Measurements from ENCODE around the gene MXD4.
A peak's percentile ranks its signal among the peaks of the same experiment; 100 is the strongest.
"Not testable (repeated sequence)": the region's sequence is repeated elsewhere in the genome, so short reads cannot be mapped to it uniquely, and the experiment has no call there.

MXD4 gene

GRCh38 chr4:2251073-2251794, 10.7 kb downstream of the MXD4 start:
- no peak for DNase-seq (ENCODE audit: low spot score)

- no peak for DNase-seq (ENCODE audit: low spot score)
Measured at GRCh38 chr4:2250357-2251072, 11.4 kb downstream of the MXD4 start.

- DNase-seq (ENCODE audit: low spot score), result no peak
Measured at GRCh38 chr4:2249526-2250356, 12.2 kb downstream of the MXD4 start.

DNA sequence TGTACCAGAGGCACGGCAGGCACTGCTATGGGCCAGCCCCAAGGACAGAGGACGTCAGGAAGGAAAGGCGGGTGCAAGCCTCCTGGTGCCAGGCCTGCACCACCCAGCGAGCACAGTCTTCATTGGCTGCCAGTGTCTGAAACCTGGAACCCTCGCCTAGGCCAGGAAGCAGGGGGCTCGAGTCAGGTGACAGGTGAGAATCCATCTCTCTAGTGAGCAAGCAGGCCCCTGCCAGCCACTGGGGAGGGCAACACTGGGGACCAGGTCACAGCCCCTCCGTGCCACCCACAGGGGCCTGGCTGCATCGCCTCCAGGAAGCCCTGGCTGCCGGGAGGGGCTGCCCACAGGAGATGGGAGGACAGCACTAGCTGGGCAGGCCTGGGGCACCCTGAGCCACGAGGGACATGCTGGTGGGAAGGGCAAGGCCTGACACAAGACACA, 13.1 kb downstream of the MXD4 start:
- no peak for DNase-seq (ENCODE audit: low spot score)

DNA sequence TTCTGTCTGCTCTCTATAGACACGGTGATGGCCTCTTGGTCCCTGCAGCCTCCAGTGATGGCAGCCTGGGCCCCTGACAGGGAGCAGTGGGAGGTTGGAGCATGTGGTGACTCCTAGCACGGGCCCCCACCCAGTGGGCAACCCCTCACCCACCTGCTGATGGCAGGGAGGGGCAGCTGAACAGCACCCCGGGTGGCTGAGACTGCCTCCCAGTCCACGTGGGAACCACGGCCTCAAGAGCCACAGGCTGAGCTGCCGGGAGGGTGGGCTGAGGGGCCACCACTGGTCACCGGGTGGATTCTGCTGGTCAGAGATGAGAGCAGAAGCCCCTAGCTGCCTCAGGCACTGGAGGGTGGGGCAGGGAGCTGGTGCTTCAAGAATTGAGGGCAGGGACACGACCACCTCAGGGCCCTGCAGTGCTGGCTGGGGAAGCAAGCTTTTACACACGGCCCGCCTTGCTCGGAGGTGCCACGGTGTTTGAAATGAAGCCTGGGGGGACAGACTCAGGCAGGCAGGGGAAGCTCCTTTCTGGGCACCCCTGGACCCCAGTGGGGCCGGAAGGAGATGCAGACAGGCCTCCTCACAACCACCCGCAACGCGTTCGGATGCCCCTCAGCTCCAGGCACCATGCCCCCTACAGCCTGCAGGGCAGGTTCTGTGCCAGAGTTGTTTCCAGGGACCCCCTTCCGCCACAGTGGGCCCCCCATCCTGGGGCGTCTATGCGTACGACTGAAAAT, 13.7 kb downstream of the MXD4 start:
- DNase-seq (ENCODE audit: low spot score), result no peak

DNA sequence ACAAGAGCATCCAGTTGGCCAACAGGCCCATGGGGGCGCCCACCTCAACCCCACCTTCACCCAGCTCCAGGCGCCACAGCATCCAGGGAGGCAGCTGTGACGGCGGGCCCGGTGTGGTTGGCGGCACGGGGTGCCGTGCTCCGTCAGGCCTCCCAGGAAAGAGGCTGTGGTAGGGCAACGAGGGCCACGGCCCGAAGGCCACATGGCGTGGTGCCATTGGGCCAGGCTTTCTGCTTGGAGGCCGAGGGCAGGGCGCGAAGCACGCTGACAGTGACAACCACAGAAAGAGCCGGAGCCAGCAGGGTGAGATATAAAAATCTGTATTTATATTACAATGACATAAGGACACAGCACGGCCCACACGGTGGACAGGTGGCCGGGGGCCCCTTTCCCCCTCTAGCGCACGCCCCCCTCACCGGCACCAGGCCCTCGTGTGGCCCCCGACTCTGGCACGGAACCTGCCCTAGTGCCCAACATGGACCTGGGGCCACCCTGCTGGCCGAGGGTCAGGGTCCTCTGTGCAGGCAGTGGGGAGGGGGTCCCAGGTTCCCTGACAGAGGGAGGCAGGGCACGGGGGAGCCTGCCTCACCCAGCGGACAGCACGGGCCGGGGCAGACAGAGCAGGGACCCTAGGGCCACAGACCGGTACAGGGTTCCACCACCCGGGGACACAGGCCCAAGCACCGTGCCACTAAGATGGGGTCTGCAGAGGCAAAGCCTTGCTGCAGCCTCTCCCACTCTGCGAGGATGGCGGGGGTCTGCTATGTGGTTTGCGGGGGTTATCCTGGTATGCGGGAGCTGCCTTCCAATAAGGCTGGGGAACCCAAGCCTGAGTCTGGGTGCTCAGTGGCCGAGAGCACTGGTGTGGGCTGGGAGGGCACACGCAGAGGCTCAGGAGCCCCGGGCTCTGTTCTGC, 14.5 kb downstream of the MXD4 start:
- no peak for DNase-seq (ENCODE audit: low spot score)

GRCh38 chr4:2246384-2247127, 15.4 kb downstream of the MXD4 start:
- DNase-seq (ENCODE audit: low spot score), result no peak

GRCh38 chr4:2245787-2246275, 16.1 kb downstream of the MXD4 start:
- no peak for DNase-seq (ENCODE audit: low spot score)

- DNase-seq (ENCODE audit: low spot score), result no peak
Measured at GRCh38 chr4:2245057-2245786, 16.7 kb downstream of the MXD4 start.

- no peak for DNase-seq (ENCODE audit: low spot score)
Measured at GRCh38 chr4:2243681-2244380, 18.1 kb downstream of the MXD4 start.

- peak; percentile 99 for DNase-seq (ENCODE audit: low spot score)
Measured at GRCh38 chr4:2241410-2242353, 20.2 kb downstream of the MXD4 start, which contains the start of the genes HAUS3 and POLN. Gene HAUS3 (minus strand): TSS chr4:2242121. CDS start chr4:2240946, 1,175 bp downstream. Gene POLN (minus strand): TSS chr4:2242121. CDS start chr4:2229231, 12,890 bp downstream.

GRCh38 chr4:2241003-2241402, 20.9 kb downstream of the MXD4 start:
- peak; percentile 53 for DNase-seq (ENCODE audit: low spot score)

DNA sequence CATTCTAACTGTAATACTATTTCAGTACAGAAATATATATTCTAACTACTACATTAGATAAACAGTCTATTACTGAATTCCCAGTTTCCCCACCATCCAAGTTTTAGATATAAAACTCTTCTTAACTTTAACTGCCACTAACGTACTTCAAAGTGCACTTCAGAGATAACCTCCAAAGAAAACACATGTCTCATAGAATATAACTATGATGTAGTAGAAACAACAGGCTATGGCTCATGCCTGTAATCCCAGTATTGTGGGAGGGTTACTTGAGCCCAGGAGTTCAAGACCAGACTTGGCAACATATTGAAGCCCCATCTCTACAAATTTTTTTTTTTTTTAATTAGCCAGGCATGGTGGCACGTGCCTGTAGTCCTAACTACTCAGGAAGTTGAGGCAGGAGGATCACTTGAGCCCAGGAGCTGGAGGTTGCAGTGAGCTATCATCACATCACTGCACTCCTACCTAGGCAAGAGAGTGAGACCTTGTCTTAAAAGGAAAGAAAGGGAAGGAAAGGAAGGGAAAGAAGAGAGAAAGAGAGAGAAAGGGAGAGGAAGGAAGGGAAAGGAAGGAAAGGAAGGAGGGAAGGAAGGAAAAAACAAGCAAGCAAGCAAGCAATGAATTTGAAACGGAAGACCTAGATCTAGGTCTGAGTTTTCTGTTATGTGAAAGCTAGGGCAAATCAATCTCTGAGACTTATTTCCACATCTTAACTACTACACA, 24.8 kb downstream of the MXD4 start:
- DNase-seq (ENCODE audit: low spot score), result no peak

GRCh38 chr4:2231082-2231481, 30.8 kb downstream of the MXD4 start:
- DNase-seq (ENCODE audit: low spot score), result no peak

DNA sequence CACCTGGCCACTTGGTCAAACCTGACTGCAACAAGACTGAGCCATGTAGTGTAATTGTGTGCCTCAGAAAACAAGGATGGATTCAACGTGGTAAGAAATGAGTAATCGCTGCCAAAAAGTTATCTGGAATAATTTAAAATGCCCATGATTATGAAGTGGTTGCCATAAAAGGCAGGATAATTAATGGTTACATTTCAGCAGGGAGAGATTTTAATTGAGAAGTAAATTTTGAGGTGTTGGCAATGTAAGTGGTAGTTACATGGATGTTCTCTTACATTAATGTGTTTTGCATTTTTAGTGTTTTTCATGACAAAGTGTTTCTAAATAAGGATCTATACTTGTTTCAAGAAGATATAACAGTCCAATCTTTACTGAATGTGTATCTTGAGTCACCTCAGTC, 35.6 kb downstream of the MXD4 start:
- DNase-seq (ENCODE audit: low spot score), result no peak

GRCh38 chr4:2222838-2223237, 39.1 kb downstream of the MXD4 start:
- DNase-seq (ENCODE audit: low spot score), result no peak

- DNase-seq (ENCODE audit: low spot score), result not testable (repeated sequence)
Measured at GRCh38 chr4:2221378-2221777, 40.5 kb downstream of the MXD4 start.

Data from CD4-positive, alpha-beta T cell treated with Interleukin-2 at 100 ng/mL for 4 hours (primary cell).